HepG2 (cell line): ENCODE measurements around the gene CD6. TPM values are rescaled to one million over a fixed set of nuclear protein-coding genes. Genes with fewer than 3 reads are reported as not detected.

Source experiments
- ATAC-seq: fragments of 200-7000 bp; cut with Tn5 transposase; 3 replicates; pipeline ENCODE4 v1.9.1; 2020; ENCODE audit warnings: mild to moderate bottlenecking, moderate library complexity
- BruUV-seq: library from RNA; stranded (reverse); fragments of 400-500 nt; replicated peaks from 2 replicates; lab custom pipeline; 2021; lab: Mats Ljungman, UMichigan
- CTCF ChIA-PET: fragments of 300-600 bp; formaldehyde crosslinking; extraction: SDS; loops from one replicate; lab custom pipeline; 2021; ENCODE audit warnings: low total read pairs, inconsistent platforms, low intra/inter-chr PET ratio; lab: Yijun Ruan, JAX
- POLR2A ChIA-PET: fragments of 350-600 bp; sonication (Branson Sonifier 250); formaldehyde crosslinking; loops from one replicate; lab custom pipeline; 2020; ENCODE audit warnings: antibody characterized with exemption, inconsistent platforms; lab: Yijun Ruan, JAX
- DNase-seq: peaks from one replicate; pipeline ENCODE4 v3.0.0-alpha.2; 2015; ENCODE audit warnings: low spot score
- FAIRE-seq: peaks from 3 replicates; lab custom pipeline; 2011; peaks lifted over from hg19 to GRCh38; lab: Jason Lieb, UNC
- H2AFZ ChIP-seq: one replicate; pipeline ENCODE4 v1.6.1; 2011; ENCODE audit warnings: low read length, inconsistent platforms
- H3K27ac ChIP-seq: fragments of 300-600 bp; 3 replicates; pipeline ENCODE4 v1.8.0; 2011; ENCODE audit warnings: mixed run types, mild to moderate bottlenecking, mixed read lengths, low read length, inconsistent platforms; ENCODE audit not compliant: insufficient read depth; ENCODE audit errors: extremely low read length
- H3K27me3 ChIP-seq, 2 experiments: fragments of 200-600 bp in 1 of 2; 2 replicates in 1 of 2; 3 replicates in 1 of 2; pipeline versions ENCODE4 v1.6.0 to v1.8.0; 2011; ENCODE audit warnings: low read length in 2 of 2, mild to moderate bottlenecking in 2 of 2, moderate library complexity in 2 of 2, inconsistent platforms in 1 of 2; ENCODE audit not compliant: insufficient read depth in 2 of 2, control insufficient read depth in 1 of 2
- H3K36me3 ChIP-seq, 2 experiments: fragments of 200-600 bp in 1 of 2; replicated peaks in 1 of 2; 2 replicates in 1 of 2; 3 replicates in 1 of 2; pipeline versions ENCODE4 v1.5.1 to v1.8.0; 2011; ENCODE audit warnings: low read length in 2 of 2, inconsistent platforms in 1 of 2; ENCODE audit not compliant: insufficient read depth in 2 of 2, control insufficient read depth in 1 of 2
- H3K4me1 ChIP-seq: 2 replicates; pipeline ENCODE4 v1.5.1; 2012; ENCODE audit warnings: low read length, inconsistent platforms; ENCODE audit not compliant: insufficient read depth
- H3K4me2 ChIP-seq: 2 replicates; pipeline ENCODE4 v1.6.0; 2011; ENCODE audit warnings: low read depth, low read length, inconsistent platforms
- H3K4me3 ChIP-seq, 3 experiments: fragments of 200-600 bp in 1 of 3; sonication (generic), shearing (Covaris generic) in 1 of 3; replicated peaks in 1 of 3; 2 replicates each; pipeline ENCODE4 v1.5.1; 2011 to 2016; ENCODE audit warnings: low read length in 3 of 3, inconsistent platforms in 2 of 3, low read depth in 2 of 3, mild to moderate bottlenecking in 2 of 3, control low read depth in 1 of 3, mixed read lengths in 1 of 3; ENCODE audit not compliant: insufficient read depth in 1 of 3
- H3K79me2 ChIP-seq: one replicate; pipeline ENCODE4 v1.6.1; 2011; ENCODE audit warnings: low read length, inconsistent platforms; ENCODE audit not compliant: insufficient read depth
- H3K9ac ChIP-seq: 2 replicates; pipeline ENCODE4 v1.6.0; 2011; ENCODE audit warnings: mild to moderate bottlenecking, low read depth, low read length, inconsistent platforms; ENCODE audit not compliant: insufficient read depth
- H3K9me3 ChIP-seq: 2 replicates; pipeline ENCODE4 v1.5.1; 2012; ENCODE audit warnings: mild to moderate bottlenecking, low read length
- H4K20me1 ChIP-seq: 2 replicates; pipeline ENCODE4 v1.6.0; 2011; ENCODE audit warnings: inconsistent platforms, mild to moderate bottlenecking, low read length, moderate library complexity; ENCODE audit not compliant: insufficient read depth
- ATF4 ChIP-seq, 2 experiments: fragments of 450-650 bp in 1 of 2; sonication (generic) in 1 of 2; formaldehyde crosslinking; IDR thresholded peaks; 2 replicates each; pipeline versions ENCODE4 v1.5.0 to v1.8.0; 2020 to 2022; ENCODE audit warnings: mild to moderate bottlenecking in 1 of 2, missing genetic modification reagents in 1 of 2
- KLF15 ChIP-seq: sonication (generic); formaldehyde crosslinking; IDR thresholded peaks from 2 replicates; pipeline ENCODE4 v1.8.1; 2023; ENCODE audit warnings: borderline replicate concordance, mild to moderate bottlenecking, inconsistent platforms, missing genetic modification reagents, mixed read lengths
- MLXIP ChIP-seq: sonication (generic); formaldehyde crosslinking; IDR thresholded peaks from 2 replicates; pipeline ENCODE4 v1.9.0; 2021; ENCODE audit warnings: missing genetic modification reagents, borderline replicate concordance
- NBN ChIP-seq: fragments of 450-650 bp; conservative IDR thresholded peaks from 2 replicates; pipeline ENCODE4 v1.6.1; 2017
- ZNF225 ChIP-seq: sonication (generic); formaldehyde crosslinking; IDR thresholded peaks from 2 replicates; pipeline ENCODE4 v1.4.0; 2020; ENCODE audit warnings: mild to moderate bottlenecking, missing genetic modification reagents
- ZNF30 ChIP-seq: sonication (generic); formaldehyde crosslinking; IDR thresholded peaks from 2 replicates; pipeline ENCODE4 v1.5.0; 2020; ENCODE audit warnings: mild to moderate bottlenecking, missing genetic modification reagents
- ZNF333 ChIP-seq: sonication (generic); formaldehyde crosslinking; IDR thresholded peaks from 2 replicates; pipeline ENCODE4 v1.4.0; 2020; ENCODE audit warnings: mild to moderate bottlenecking, missing genetic modification reagents, borderline replicate concordance
- ZNF616 ChIP-seq: sonication (generic); formaldehyde crosslinking; IDR thresholded peaks from 2 replicates; pipeline ENCODE4 v1.5.0; 2020; ENCODE audit warnings: low read depth, mild to moderate bottlenecking, missing genetic modification reagents
- ZNF724P ChIP-seq: sonication (generic); formaldehyde crosslinking; IDR thresholded peaks from 2 replicates; pipeline ENCODE4 v1.8.0; 2022; ENCODE audit warnings: missing genetic modification reagents, borderline replicate concordance
- ZNF83 ChIP-seq: sonication (generic); formaldehyde crosslinking; IDR thresholded peaks from 2 replicates; pipeline ENCODE4 v1.4.0; 2020; ENCODE audit warnings: missing genetic modification reagents, mild to moderate bottlenecking, borderline replicate concordance
- ZSCAN25 ChIP-seq: sonication (generic); formaldehyde crosslinking; IDR thresholded peaks from 2 replicates; pipeline ENCODE4 v1.8.0; 2022; ENCODE audit warnings: mild to moderate bottlenecking, missing genetic modification reagents
- WGBS: methylation state at CpG from one replicate; pipeline ENCODE4 v1.1.6; 2017; ENCODE audit warnings: low lambda C conversion rate; 5-methylcytosine and 5-hydroxymethylcytosine counted together
- in situ Hi-C: cut with HindIII; loops from 2 replicates; pipeline ENCODE4 v1.10.0; 2017; ENCODE audit warnings: low pct_unique_long_range_greater_than_20kb; ENCODE audit not compliant: extremely low pct_ligation_motif_present
- intact Hi-C: fragments of 100-400 bp; cut with micrococcal nuclease; formaldehyde crosslinking; loops from one replicate; pipeline ENCODE4 v1.10.0; 2022; ENCODE audit not compliant: unreplicated experiment
- polyA plus RNA-seq, 8 experiments: library from polyadenylated mRNA; depleted of rRNA in 3 of 8; stranded (reverse) in 7 of 8; unstranded in 1 of 8; fragments of >200 nt; fragmentation: Illumina TruSeq in 4 of 8; extraction: Trizol in 4 of 8; gene quantifications; 2 replicates each; pipeline versions ENCODE4 v1.2.1 to v1.2.3, GENCODE V29; 2011 to 2016; ENCODE audit warnings: low read depth in 4 of 8, missing spikeins in 1 of 8, mixed read lengths in 1 of 8; ENCODE audit not compliant: insufficient read depth in 1 of 8
- total RNA-seq, 5 experiments: library from RNA; depleted of rRNA; stranded (reverse); fragments of >200 nt; fragmentation: Illumina TruSeq; extraction: Trizol; gene quantifications; 2 replicates each; pipeline ENCODE4 v1.2.3, GENCODE V29; 2016; ENCODE audit warnings: low read depth in 1 of 5

Gene CD6
- total and polyA plus RNA-seq, 2 of the 13 experiments (the other 11 are each of a cell fraction or from before 2014, with no cell fraction given) = not detected

GRCh38 chr11:60992842-60993409 lies 21.4 kb downstream of the CD6 start:
- BruUV-seq = no TSS peak
- no peak overlapping the region for H3K4me2 ChIP-seq
- WGBS = 5% methylated on average over 5 of the region's 5 CpGs
- intact Hi-C loops (no loop called here), in situ Hi-C loops (no loop called here)
- ChIA-PET CTCF (no interaction called here), POLR2A (no interaction called here)
- no peaks in the 10 kb centered on the region for H3K79me2 ChIP-seq
- no peak overlapping the region for H2AFZ ChIP-seq
- no peak for DNase-seq
- H3K4me1 ChIP-seq = peaks cover 15% of the 10 kb centered on the region
- no peak overlapping the region for H3K4me3 ChIP-seq
- no peak for TF ChIP-seq ZSCAN25 (CRISPR knock-in tag)
- H3K27me3 ChIP-seq = peaks cover 0 to 45% of the 10 kb centered on the region in 2 experiments; a peak in 4 of 5 replicates
- H3K27ac ChIP-seq = no peak overlapping the region
- H4K20me1 ChIP-seq = no peaks in the 10 kb centered on the region
- H3K9ac ChIP-seq = no peak overlapping the region
- H3K9me3 ChIP-seq = no peaks in the 10 kb centered on the region
- no peaks in the 10 kb centered on the region for H3K36me3 ChIP-seq
- no peak for FAIRE-seq
- no peak for ATAC-seq

- Histone ChIP-seq H3K79me2 (no peaks in the 10 kb centered on the region), H2AFZ (no peak overlapping the region), H3K9me3 (no peaks in the 10 kb centered on the region), H3K36me3 (no peaks in the 10 kb centered on the region), H3K27ac (no peak overlapping the region), H3K9ac (no peak overlapping the region), H3K4me3 (no peak overlapping the region), H4K20me1 (no peaks in the 10 kb centered on the region), H3K4me2 (no peak overlapping the region), H3K27me3 (peaks cover 0 to 38% of the 10 kb centered on the region in 2 experiments; a peak in 4 of 5 replicates), H3K4me1 (peaks cover 20% of the 10 kb centered on the region)
- no TSS peak for BruUV-seq
- FAIRE-seq (no peak), ATAC-seq (no peak), DNase-seq (no peak)
- intact Hi-C loops = no loop called here
- 13% methylated on average over 7 of the region's 7 CpGs for WGBS
- in situ Hi-C loops = no loop called here
- CTCF ChIA-PET = no interaction called here
- POLR2A ChIA-PET = no interaction called here
- no peak for TF ChIP-seq ZNF616 (CRISPR knock-in tag)
- TF ChIP-seq KLF15 (CRISPR knock-in tag) = no peak
- no peak for TF ChIP-seq NBN
- no peak for TF ChIP-seq ZNF83 (CRISPR knock-in tag)
- TF ChIP-seq ZNF333 = no peak
- TF ChIP-seq ZNF724P = no peak
- no peak for TF ChIP-seq ZNF30 (CRISPR knock-in tag)
- TF ChIP-seq ZNF225 = no peak
- TF ChIP-seq ATF4 (CRISPR knock-in tag; IDR thresholded peaks at IDR 0.05) = no peak
- no peak for TF ChIP-seq MLXIP
These were observed 22.1 kb downstream of the CD6 start for GRCh38 chr11:60993615-60994014.
